SH-SY5Y (cell line): ENCODE measurements around the gene BTF3.

Experiments used
- GATA2 ChIP-seq: IDR thresholded peaks from 2 replicates; pipeline ENCODE4 v1.6.1; 2011; ENCODE audit warnings: mild to moderate bottlenecking, low read depth, low read length
- GATA3 ChIP-seq: IDR thresholded peaks from 2 replicates; pipeline ENCODE4 v1.6.1; 2011; ENCODE audit warnings: low read depth, mild to moderate bottlenecking, low read length, moderate library complexity

DNA sequence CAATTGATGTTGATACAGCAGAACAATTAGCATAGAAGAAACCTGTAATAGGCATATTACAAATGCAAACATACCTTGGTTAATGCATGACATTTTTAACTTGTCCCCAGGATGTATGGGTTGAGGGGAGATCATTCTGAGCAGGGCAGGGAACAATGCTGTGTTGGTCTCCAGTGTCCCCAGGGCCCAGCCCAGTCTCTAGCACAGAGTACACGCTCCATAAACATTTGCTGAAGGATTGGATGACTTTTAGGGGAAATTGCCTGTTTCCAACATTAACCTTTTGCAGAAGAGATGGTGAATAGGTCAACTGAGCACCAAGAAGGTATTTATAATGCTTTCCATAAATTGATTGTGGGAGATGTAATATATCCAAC lies 47.1 kb downstream of the BTF3 start:
- TF ChIP-seq GATA2 (no peak), GATA3 (no peak)
